DND-41 (cell line): ENCODE results near the gene HIGD1C.

ENCODE experiments used
- ATAC-seq: fragments of 200-7000 bp; cut with Tn5 transposase; 3 replicates; pipeline ENCODE4 v1.9.1; 2021; ENCODE audit warnings: low read depth; ENCODE audit not compliant: insufficient read depth
- DNase-seq: peaks from one replicate; pipeline ENCODE4 v3.0.0-alpha.2; 2020
- H2AFZ ChIP-seq: 2 replicates; pipeline ENCODE4 v1.6.0; 2012; ENCODE audit warnings: low read depth, low read length
- H3K27ac ChIP-seq: 2 replicates; pipeline ENCODE4 v1.5.1; 2012; ENCODE audit warnings: low read length, inconsistent platforms
- H3K27me3 ChIP-seq: fragments of 200-600 bp; sonication (generic); 2 replicates; pipeline ENCODE4 v1.6.0; 2012; ENCODE audit warnings: low read length, mild to moderate bottlenecking, inconsistent platforms; ENCODE audit not compliant: insufficient read depth, poor library complexity
- H3K36me3 ChIP-seq: 2 replicates; pipeline ENCODE4 v1.5.1; 2012; ENCODE audit warnings: low read length, inconsistent platforms; ENCODE audit not compliant: insufficient read depth
- H3K4me1 ChIP-seq: 2 replicates; pipeline ENCODE4 v1.5.1; 2012; ENCODE audit warnings: mild to moderate bottlenecking, low read length; ENCODE audit not compliant: insufficient read depth
- H3K4me2 ChIP-seq: 2 replicates; pipeline ENCODE4 v1.6.0; 2012; ENCODE audit warnings: mild to moderate bottlenecking, moderate library complexity, low read length, inconsistent platforms; ENCODE audit not compliant: insufficient read depth
- H3K4me3 ChIP-seq, 2 experiments: fragments of 200-600 bp in 1 of 2; shearing (Covaris generic) in 1 of 2; 2 replicates each; pipeline ENCODE4 v1.5.1; 2012 to 2016; ENCODE audit warnings: inconsistent platforms in 2 of 2, low read length in 2 of 2, mild to moderate bottlenecking in 2 of 2, low read depth in 1 of 2, moderate library complexity in 1 of 2
- H3K79me2 ChIP-seq: 2 replicates; pipeline ENCODE4 v1.6.0; 2012; ENCODE audit warnings: low read length, inconsistent platforms; ENCODE audit not compliant: insufficient read depth
- H3K9ac ChIP-seq: 2 replicates; pipeline ENCODE4 v1.6.0; 2012; ENCODE audit warnings: low read depth, mild to moderate bottlenecking, inconsistent platforms, low read length, moderate library complexity
- H3K9me3 ChIP-seq: 2 replicates; pipeline ENCODE4 v1.5.1; 2012; ENCODE audit warnings: low read length, moderate library complexity, mild to moderate bottlenecking, inconsistent platforms; ENCODE audit not compliant: insufficient read depth, severe bottlenecking
- H4K20me1 ChIP-seq: 2 replicates; pipeline ENCODE4 v1.6.0; 2012; ENCODE audit warnings: low read length; ENCODE audit not compliant: insufficient read depth
- EZH2 ChIP-seq: IDR thresholded peaks from 3 replicates; pipeline ENCODE4 v1.6.1; 2012; ENCODE audit warnings: borderline replicate concordance, low read depth, mild to moderate bottlenecking, moderate library complexity, low read length, inconsistent platforms; ENCODE audit not compliant: severe bottlenecking
- TF ChIP-seq, protein P1 (sequence below): IDR thresholded peaks from 2 replicates; pipeline ENCODE4 v1.5.1; 2012; ENCODE audit warnings: borderline replicate concordance, low read length, moderate library complexity, mild to moderate bottlenecking; ENCODE audit not compliant: poor library complexity, severe bottlenecking; ENCODE audit errors: extremely low read depth

HIGD1C gene

DNA sequence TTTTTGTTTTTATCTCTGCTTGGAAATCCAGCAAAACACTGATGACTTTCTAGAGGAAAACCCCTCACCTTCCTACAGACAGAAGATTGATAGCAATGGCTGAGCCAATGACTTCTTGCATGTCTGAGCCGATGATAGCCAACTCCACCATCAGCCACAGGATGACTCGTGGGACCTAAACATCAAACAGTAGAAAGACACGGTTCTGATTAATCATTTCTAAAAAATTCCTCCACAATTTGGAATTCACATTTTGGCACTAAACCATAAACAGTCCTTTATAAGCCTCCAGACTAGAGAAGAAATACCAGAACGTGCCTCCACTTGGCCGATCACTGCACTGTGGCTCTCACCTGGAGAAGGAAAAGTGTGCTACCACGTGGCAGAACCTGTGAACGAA, 47.9 kb downstream of the HIGD1C start:
- H4K20me1 ChIP-seq: no peaks in the 10 kb centered on the region
- H3K4me3 ChIP-seq: no peak overlapping the region
- ATAC-seq (no peak), DNase-seq (no peak)
- no peak overlapping the region for H3K4me2 ChIP-seq
- peaks cover 73% of the 10 kb centered on the region for H3K36me3 ChIP-seq
- TF ChIP-seq EZH2: no peak
- peaks cover 8% of the 10 kb centered on the region; the same call in 1 of the 2 replicates for H3K79me2 ChIP-seq
- H2AFZ ChIP-seq: no peak overlapping the region
- H3K27me3 ChIP-seq: no peaks in the 10 kb centered on the region
- H3K9me3 ChIP-seq: no peaks in the 10 kb centered on the region
- no peak overlapping the region for H3K9ac ChIP-seq
- no peak overlapping the region for H3K27ac ChIP-seq
- no peaks in the 10 kb centered on the region for H3K4me1 ChIP-seq

- H3K9me3 ChIP-seq: no peaks in the 10 kb centered on the region
- TF ChIP-seq, protein P1, sequence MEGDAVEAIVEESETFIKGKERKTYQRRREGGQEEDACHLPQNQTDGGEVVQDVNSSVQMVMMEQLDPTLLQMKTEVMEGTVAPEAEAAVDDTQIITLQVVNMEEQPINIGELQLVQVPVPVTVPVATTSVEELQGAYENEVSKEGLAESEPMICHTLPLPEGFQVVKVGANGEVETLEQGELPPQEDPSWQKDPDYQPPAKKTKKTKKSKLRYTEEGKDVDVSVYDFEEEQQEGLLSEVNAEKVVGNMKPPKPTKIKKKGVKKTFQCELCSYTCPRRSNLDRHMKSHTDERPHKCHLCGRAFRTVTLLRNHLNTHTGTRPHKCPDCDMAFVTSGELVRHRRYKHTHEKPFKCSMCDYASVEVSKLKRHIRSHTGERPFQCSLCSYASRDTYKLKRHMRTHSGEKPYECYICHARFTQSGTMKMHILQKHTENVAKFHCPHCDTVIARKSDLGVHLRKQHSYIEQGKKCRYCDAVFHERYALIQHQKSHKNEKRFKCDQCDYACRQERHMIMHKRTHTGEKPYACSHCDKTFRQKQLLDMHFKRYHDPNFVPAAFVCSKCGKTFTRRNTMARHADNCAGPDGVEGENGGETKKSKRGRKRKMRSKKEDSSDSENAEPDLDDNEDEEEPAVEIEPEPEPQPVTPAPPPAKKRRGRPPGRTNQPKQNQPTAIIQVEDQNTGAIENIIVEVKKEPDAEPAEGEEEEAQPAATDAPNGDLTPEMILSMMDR: no peak
- TF ChIP-seq EZH2: no peak
- no peak overlapping the region for H2AFZ ChIP-seq
- no peak for ATAC-seq
- peaks cover 9% of the 10 kb centered on the region; the same call in 1 of the 2 replicates for H3K79me2 ChIP-seq
- H3K9ac ChIP-seq: no peak overlapping the region
- no peaks in the 10 kb centered on the region for H3K27me3 ChIP-seq
- no peaks in the 10 kb centered on the region for H3K4me1 ChIP-seq
- H3K4me3 ChIP-seq: no peak overlapping the region
- H4K20me1 ChIP-seq: no peaks in the 10 kb centered on the region
- H3K27ac ChIP-seq: no peak overlapping the region
- peaks cover 71% of the 10 kb centered on the region for H3K36me3 ChIP-seq
- no peak for DNase-seq
- no peak overlapping the region for H3K4me2 ChIP-seq
Observed at GRCh38 chr12:51001799-51002198, 49.5 kb downstream of the HIGD1C start.

- H3K4me3 ChIP-seq: no peak overlapping the region
- H3K36me3 ChIP-seq: peaks cover 75% of the 10 kb centered on the region
- no peak overlapping the region for H3K9ac ChIP-seq
- no peak for ATAC-seq
- H2AFZ ChIP-seq: no peak overlapping the region
- no peak overlapping the region for H3K4me2 ChIP-seq
- peaks cover 7% of the 10 kb centered on the region; the same call in 1 of the 2 replicates for H4K20me1 ChIP-seq
- no peaks in the 10 kb centered on the region for H3K27me3 ChIP-seq
- no peaks in the 10 kb centered on the region for H3K9me3 ChIP-seq
- H3K27ac ChIP-seq: no peak overlapping the region
- DNase-seq: no peak
- H3K4me1 ChIP-seq: peaks cover 8% of the 10 kb centered on the region
- TF ChIP-seq, protein P1: no peak
- TF ChIP-seq EZH2: no peak
- H3K79me2 ChIP-seq: peaks cover 31% of the 10 kb centered on the region
Observed at GRCh38 chr12:51004504-51004903, 52.2 kb downstream of the HIGD1C start.

DNA sequence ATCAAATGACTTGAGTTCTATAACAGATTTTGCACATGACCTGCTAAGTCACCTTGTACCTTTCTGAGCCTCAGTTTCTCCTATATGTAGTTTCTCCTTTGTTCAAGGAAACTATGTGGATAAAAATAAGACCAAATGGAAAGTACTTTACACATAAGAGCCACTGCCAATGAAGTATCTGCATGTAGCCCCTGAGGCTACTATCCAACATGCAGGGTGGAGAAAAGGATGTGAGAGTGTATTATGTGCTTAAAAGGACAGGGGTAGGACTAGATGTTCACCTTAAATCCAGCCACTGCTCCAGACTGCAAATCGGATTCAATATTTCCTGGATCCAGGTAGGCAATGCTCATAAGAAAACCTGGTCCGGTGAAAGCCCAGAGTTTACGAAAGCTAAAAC, 52.7 kb downstream of the HIGD1C start:
- H3K27ac ChIP-seq: no peak overlapping the region
- H3K4me1 ChIP-seq: peaks cover 10% of the 10 kb centered on the region
- H3K9me3 ChIP-seq: no peaks in the 10 kb centered on the region
- ATAC-seq (no peak), DNase-seq (no peak)
- TF ChIP-seq, protein P1: no peak
- H2AFZ ChIP-seq: no peak overlapping the region
- H4K20me1 ChIP-seq: peaks cover 7% of the 10 kb centered on the region; the same call in 1 of the 2 replicates
- no peak overlapping the region for H3K4me2 ChIP-seq
- peaks cover 36% of the 10 kb centered on the region for H3K79me2 ChIP-seq
- H3K4me3 ChIP-seq: no peak overlapping the region
- H3K27me3 ChIP-seq: no peaks in the 10 kb centered on the region
- no peak overlapping the region for H3K9ac ChIP-seq
- H3K36me3 ChIP-seq: peaks cover 71% of the 10 kb centered on the region
